Neural cell (in vitro differentiated cells): ENCODE data around the gene GMDS. TPM values are rescaled to one million over a fixed set of nuclear protein-coding genes. Genes with fewer than 3 reads are reported as not detected.

Experiments
- H2AFZ ChIP-seq: fragments of 200-600, 300-800 bp; sonication (generic), shearing (Covaris generic); 2 replicates; pipeline ENCODE4 v1.6.0; 2014; ENCODE audit warnings: low read depth, mild to moderate bottlenecking, antibody characterized with exemption, low read length, moderate library complexity
- H3F3A ChIP-seq: fragments of 200-600 bp; shearing (Covaris generic); 2 replicates; pipeline ENCODE4 v1.6.1; 2016; ENCODE audit warnings: mild to moderate bottlenecking, moderate library complexity, mixed read lengths, antibody characterized with exemption, low read length; ENCODE audit not compliant: insufficient read depth, poor library complexity, severe bottlenecking
- H3K27ac ChIP-seq: fragments of 200-600, 300-800 bp; sonication (generic), shearing (Covaris generic); 2 replicates; pipeline ENCODE4 v1.5.1; 2014; ENCODE audit warnings: mild to moderate bottlenecking, low read length, moderate library complexity
- H3K27me3 ChIP-seq: fragments of 300-800, 200-600 bp; sonication (generic), shearing (Covaris generic); 2 replicates; pipeline ENCODE4 v1.6.0; 2014; ENCODE audit warnings: mild to moderate bottlenecking, low read depth, low read length, moderate library complexity; ENCODE audit not compliant: insufficient read depth
- H3K36me3 ChIP-seq: fragments of 300-800, 200-600 bp; sonication (generic), shearing (Covaris generic); 2 replicates; pipeline ENCODE4 v1.5.1; 2014; ENCODE audit warnings: mild to moderate bottlenecking, antibody characterized with exemption, low read length, moderate library complexity; ENCODE audit not compliant: insufficient read depth
- H3K4me2 ChIP-seq: fragments of 300-800, 200-600 bp; sonication (generic), shearing (Covaris generic); 2 replicates; pipeline ENCODE4 v1.6.0; 2014; ENCODE audit warnings: mild to moderate bottlenecking, low read length
- H3K4me3 ChIP-seq: fragments of 300-800, 200-600 bp; sonication (generic), shearing (Covaris generic); 2 replicates; pipeline ENCODE4 v1.5.1; 2014; ENCODE audit warnings: mild to moderate bottlenecking, low read length, moderate library complexity
- H3K79me2 ChIP-seq: fragments of 200-600 bp; shearing (Covaris generic); replicated peaks from 2 replicates; pipeline ENCODE4 v1.6.0; 2014; ENCODE audit warnings: mild to moderate bottlenecking, low read length, moderate library complexity; ENCODE audit not compliant: insufficient read depth
- H3K9ac ChIP-seq: fragments of 300-800, 200-600 bp; sonication (generic), shearing (Covaris generic); 2 replicates; pipeline ENCODE4 v1.6.1; 2016; ENCODE audit warnings: mild to moderate bottlenecking, low read length, mixed read lengths
- H3K9me2 ChIP-seq: fragments of 200-600 bp; shearing (Covaris generic); 2 replicates; pipeline ENCODE4 v1.6.1; 2016; ENCODE audit warnings: mild to moderate bottlenecking, low read length, mixed read lengths; ENCODE audit not compliant: insufficient read depth
- H3K9me3 ChIP-seq: fragments of 200-600, 300-800 bp; sonication (generic), shearing (Covaris generic); 2 replicates; pipeline ENCODE4 v1.6.1; 2016; ENCODE audit warnings: mild to moderate bottlenecking, mixed run types, low read length, moderate library complexity, mixed read lengths
- H4K20me1 ChIP-seq: fragments of 200-600 bp; shearing (Covaris generic); 2 replicates; pipeline ENCODE4 v1.6.1; 2016; ENCODE audit warnings: mild to moderate bottlenecking, mixed run types; ENCODE audit not compliant: insufficient read depth
- EP300 ChIP-seq: fragments of 450-650 bp; conservative IDR thresholded peaks from 2 replicates; pipeline ENCODE4 v1.6.1; 2014; ENCODE audit warnings: antibody characterized with exemption, mild to moderate bottlenecking, moderate library complexity; ENCODE audit not compliant: poor library complexity, severe bottlenecking
- EZH2 ChIP-seq: fragments of 200-600, 300-800 bp; shearing (Covaris generic), sonication (generic); IDR thresholded peaks from 2 replicates; pipeline ENCODE4 v1.6.1; 2014; ENCODE audit warnings: antibody characterized with exemption, low read length, borderline replicate concordance, mild to moderate bottlenecking; ENCODE audit not compliant: insufficient read depth, poor library complexity, severe bottlenecking
- MXI1 ChIP-seq: fragments of 450-650 bp; conservative IDR thresholded peaks from 2 replicates; pipeline ENCODE4 v1.6.1; 2014; ENCODE audit warnings: antibody characterized with exemption, mild to moderate bottlenecking; ENCODE audit not compliant: poor library complexity, severe bottlenecking
- POLR2AphosphoS5 ChIP-seq: IDR thresholded peaks from 2 replicates; pipeline ENCODE4 v1.6.1; 2012
- RAD21 ChIP-seq: fragments of 450-650 bp; conservative IDR thresholded peaks from 2 replicates; pipeline ENCODE4 v1.6.1; 2014; ENCODE audit warnings: antibody characterized with exemption, mild to moderate bottlenecking, moderate library complexity
- SMC3 ChIP-seq: fragments of 450-650 bp; conservative IDR thresholded peaks from 2 replicates; pipeline ENCODE4 v1.6.1; 2014; ENCODE audit warnings: antibody characterized with exemption, mild to moderate bottlenecking, moderate library complexity; ENCODE audit not compliant: poor library complexity
- TAF1 ChIP-seq: IDR thresholded peaks from 2 replicates; pipeline ENCODE4 v1.6.1; 2012; ENCODE audit warnings: low read depth
- polyA plus RNA-seq: library from polyadenylated mRNA; depleted of rRNA; stranded (reverse); fragments of >200 nt; gene quantifications from 2 replicates; pipeline ENCODE4 v1.2.3, GENCODE V29; 2014
- TF ChIP-seq, protein P1 (sequence below): fragments of 450-650 bp; IDR thresholded peaks from 2 replicates; pipeline ENCODE4 v1.5.1; 2014; ENCODE audit warnings: antibody characterized with exemption, mild to moderate bottlenecking, moderate library complexity; ENCODE audit not compliant: poor library complexity, severe bottlenecking
- TF ChIP-seq, protein P2 (sequence below): IDR thresholded peaks from 2 replicates; pipeline ENCODE4 v1.6.1; 2012; ENCODE audit warnings: borderline replicate concordance

GMDS gene
- polyA plus RNA-seq, 1 donor from 2014 or later = 11.4 TPM

GRCh38 chr6:1931817-1932216 is 313.6 kb downstream of the GMDS start:
- H3K36me3 ChIP-seq = no peaks in the 10 kb centered on the region
- H3K4me2 ChIP-seq = no peak overlapping the region
- no peak overlapping the region for H3K4me3 ChIP-seq
- H3K79me2 ChIP-seq = no peaks in the 10 kb centered on the region
- H4K20me1 ChIP-seq = no peaks in the 10 kb centered on the region
- no peak overlapping the region for H3K27ac ChIP-seq
- no peaks in the 10 kb centered on the region for H3K27me3 ChIP-seq
- no peak overlapping the region for H2AFZ ChIP-seq
- H3K9ac ChIP-seq = no peak overlapping the region
- TF ChIP-seq, protein P1, sequence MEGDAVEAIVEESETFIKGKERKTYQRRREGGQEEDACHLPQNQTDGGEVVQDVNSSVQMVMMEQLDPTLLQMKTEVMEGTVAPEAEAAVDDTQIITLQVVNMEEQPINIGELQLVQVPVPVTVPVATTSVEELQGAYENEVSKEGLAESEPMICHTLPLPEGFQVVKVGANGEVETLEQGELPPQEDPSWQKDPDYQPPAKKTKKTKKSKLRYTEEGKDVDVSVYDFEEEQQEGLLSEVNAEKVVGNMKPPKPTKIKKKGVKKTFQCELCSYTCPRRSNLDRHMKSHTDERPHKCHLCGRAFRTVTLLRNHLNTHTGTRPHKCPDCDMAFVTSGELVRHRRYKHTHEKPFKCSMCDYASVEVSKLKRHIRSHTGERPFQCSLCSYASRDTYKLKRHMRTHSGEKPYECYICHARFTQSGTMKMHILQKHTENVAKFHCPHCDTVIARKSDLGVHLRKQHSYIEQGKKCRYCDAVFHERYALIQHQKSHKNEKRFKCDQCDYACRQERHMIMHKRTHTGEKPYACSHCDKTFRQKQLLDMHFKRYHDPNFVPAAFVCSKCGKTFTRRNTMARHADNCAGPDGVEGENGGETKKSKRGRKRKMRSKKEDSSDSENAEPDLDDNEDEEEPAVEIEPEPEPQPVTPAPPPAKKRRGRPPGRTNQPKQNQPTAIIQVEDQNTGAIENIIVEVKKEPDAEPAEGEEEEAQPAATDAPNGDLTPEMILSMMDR = no peak
- TF ChIP-seq SMC3 (no peak), RAD21 (no peak), POLR2AphosphoS5 (no peak), MXI1 (no peak), EP300 (no peak), TAF1 (no peak), EZH2 (no peak)
- TF ChIP-seq, protein P2, sequence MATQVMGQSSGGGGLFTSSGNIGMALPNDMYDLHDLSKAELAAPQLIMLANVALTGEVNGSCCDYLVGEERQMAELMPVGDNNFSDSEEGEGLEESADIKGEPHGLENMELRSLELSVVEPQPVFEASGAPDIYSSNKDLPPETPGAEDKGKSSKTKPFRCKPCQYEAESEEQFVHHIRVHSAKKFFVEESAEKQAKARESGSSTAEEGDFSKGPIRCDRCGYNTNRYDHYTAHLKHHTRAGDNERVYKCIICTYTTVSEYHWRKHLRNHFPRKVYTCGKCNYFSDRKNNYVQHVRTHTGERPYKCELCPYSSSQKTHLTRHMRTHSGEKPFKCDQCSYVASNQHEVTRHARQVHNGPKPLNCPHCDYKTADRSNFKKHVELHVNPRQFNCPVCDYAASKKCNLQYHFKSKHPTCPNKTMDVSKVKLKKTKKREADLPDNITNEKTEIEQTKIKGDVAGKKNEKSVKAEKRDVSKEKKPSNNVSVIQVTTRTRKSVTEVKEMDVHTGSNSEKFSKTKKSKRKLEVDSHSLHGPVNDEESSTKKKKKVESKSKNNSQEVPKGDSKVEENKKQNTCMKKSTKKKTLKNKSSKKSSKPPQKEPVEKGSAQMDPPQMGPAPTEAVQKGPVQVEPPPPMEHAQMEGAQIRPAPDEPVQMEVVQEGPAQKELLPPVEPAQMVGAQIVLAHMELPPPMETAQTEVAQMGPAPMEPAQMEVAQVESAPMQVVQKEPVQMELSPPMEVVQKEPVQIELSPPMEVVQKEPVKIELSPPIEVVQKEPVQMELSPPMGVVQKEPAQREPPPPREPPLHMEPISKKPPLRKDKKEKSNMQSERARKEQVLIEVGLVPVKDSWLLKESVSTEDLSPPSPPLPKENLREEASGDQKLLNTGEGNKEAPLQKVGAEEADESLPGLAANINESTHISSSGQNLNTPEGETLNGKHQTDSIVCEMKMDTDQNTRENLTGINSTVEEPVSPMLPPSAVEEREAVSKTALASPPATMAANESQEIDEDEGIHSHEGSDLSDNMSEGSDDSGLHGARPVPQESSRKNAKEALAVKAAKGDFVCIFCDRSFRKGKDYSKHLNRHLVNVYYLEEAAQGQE = no peak
- H3F3A ChIP-seq = no peaks in the 10 kb centered on the region
- H3K9me3 ChIP-seq = no peaks in the 10 kb centered on the region
- no peaks in the 10 kb centered on the region for H3K9me2 ChIP-seq

GRCh38 chr6:1930356-1930755 is 315.0 kb downstream of the GMDS start:
- Histone ChIP-seq H3K27ac (no peak overlapping the region), H3K9me3 (no peaks in the 10 kb centered on the region), H2AFZ (no peak overlapping the region), H3K9me2 (no peaks in the 10 kb centered on the region), H3K9ac (no peak overlapping the region), H3K27me3 (no peaks in the 10 kb centered on the region), H3F3A (no peaks in the 10 kb centered on the region), H4K20me1 (no peaks in the 10 kb centered on the region), H3K4me3 (no peak overlapping the region), H3K4me2 (no peak overlapping the region), H3K79me2 (no peaks in the 10 kb centered on the region), H3K36me3 (no peaks in the 10 kb centered on the region)
- no peak for TF ChIP-seq RAD21
- TF ChIP-seq, protein P1 = no peak
- no peak for TF ChIP-seq POLR2AphosphoS5
- TF ChIP-seq TAF1 = no peak
- TF ChIP-seq SMC3 = no peak
- TF ChIP-seq EZH2 = no peak
- no peak for TF ChIP-seq EP300
